T1000 (cell line): ENCODE results near the gene PEX11A.

Source experiments
- DNase-seq: peaks from one replicate; lab custom pipeline; 2025; ENCODE audit warnings: mixed read lengths; lab: John Stamatoyannopoulos, UW

PEX11A gene

GRCh38 chr15:89654847-89655805 lies 35.4 kb downstream of the PEX11A start, which contains the start of gene KIF7:
TSS of gene KIF7 (minus strand) at chr15:89655467. CDS start at chr15:89652930, 2,537 bp downstream.
- peak; percentile 38 for DNase-seq

GRCh38 chr15:89654301-89654761 lies 36.2 kb downstream of the PEX11A start:
- peak; percentile 23 for DNase-seq

- no peak for DNase-seq
Measured at GRCh38 chr15:89653578-89653977, 37.0 kb downstream of the PEX11A start.

- DNase-seq: no peak
Measured at GRCh38 chr15:89652666-89653065, 37.9 kb downstream of the PEX11A start.

- no peak for DNase-seq
Measured at GRCh38 chr15:89652131-89652530, 38.4 kb downstream of the PEX11A start.

GRCh38 chr15:89649716-89650115 lies 40.8 kb downstream of the PEX11A start:
- DNase-seq: no peak

GRCh38 chr15:89649013-89649625 lies 41.4 kb downstream of the PEX11A start:
- no peak for DNase-seq

GRCh38 chr15:89648106-89649012 lies 42.2 kb downstream of the PEX11A start:
- no peak for DNase-seq

- no peak for DNase-seq
Measured at GRCh38 chr15:89647191-89647851, 43.2 kb downstream of the PEX11A start.

- no peak for DNase-seq
Measured at GRCh38 chr15:89646416-89647141, 44.0 kb downstream of the PEX11A start.

GRCh38 chr15:89645680-89646079 lies 44.9 kb downstream of the PEX11A start:
- DNase-seq: no peak

- no peak for DNase-seq
Measured at GRCh38 chr15:89642106-89642505, 48.4 kb downstream of the PEX11A start.

- DNase-seq: no peak
Measured at GRCh38 chr15:89641053-89641452, 49.5 kb downstream of the PEX11A start.

- no peak for DNase-seq
Measured at GRCh38 chr15:89640245-89640644, 50.3 kb downstream of the PEX11A start.

- DNase-seq: no peak
Measured at GRCh38 chr15:89633585-89633984, 57.0 kb downstream of the PEX11A start.

GRCh38 chr15:89632563-89633430 lies 57.8 kb downstream of the PEX11A start:
- DNase-seq: no peak

GRCh38 chr15:89631902-89632264 lies 58.7 kb downstream of the PEX11A start:
- DNase-seq: no peak
